HG02798 (cell line): ENCODE results near the gene HRC.
"Not testable (repeated sequence)": the region's sequence is repeated elsewhere in the genome, so short reads cannot be mapped to it uniquely, and the experiment has no call there.

Experiments used
- ATAC-seq: cut with Tn5 transposase; IDR thresholded peaks from one replicate; pipeline ENCODE4 v1.9.1; 2021; ENCODE audit warnings: mild to moderate bottlenecking; ENCODE audit not compliant: unreplicated experiment, poor library complexity

HRC gene

GRCh38 chr19:49160450-49161189, 5.4 kb upstream of the HRC start:
- no peak for ATAC-seq

GRCh38 chr19:49157445-49158224, 2.4 kb upstream of the HRC start, which contains the start of gene TRPM4:
Gene TRPM4, plus strand, starts transcription at chr19:49157792. Its CDS starts 75 bp downstream, at chr19:49157867.
- no peak for ATAC-seq

DNA sequence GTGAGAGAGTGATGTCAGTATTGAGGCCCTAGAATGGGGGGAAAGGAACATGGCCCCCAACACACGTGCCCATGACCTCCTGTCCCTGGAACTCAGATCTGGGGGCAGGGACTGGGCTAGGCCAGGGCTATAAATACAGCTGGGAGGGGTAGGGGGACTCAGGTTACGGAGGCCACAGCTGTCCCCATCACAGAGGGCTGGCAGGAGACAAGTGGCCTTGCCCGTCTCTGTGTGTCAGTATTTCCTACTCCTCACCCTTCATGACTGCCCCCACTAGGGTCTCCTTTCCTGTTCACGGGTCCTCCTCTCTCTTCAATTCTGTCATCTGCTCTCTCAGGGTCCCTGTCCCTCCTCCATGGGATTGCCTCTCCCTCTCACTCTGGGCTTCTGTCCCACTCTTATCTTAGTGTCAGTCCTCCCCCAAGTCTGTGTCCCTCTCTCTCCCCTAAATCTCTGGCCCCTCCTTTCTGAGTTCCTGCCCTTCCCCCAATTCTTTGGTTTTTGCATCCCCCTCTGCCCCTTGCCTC, 687 bp upstream of the HRC start:
- no peak for ATAC-seq

- ATAC-seq = no peak
These were observed 917 bp downstream of the HRC start for GRCh38 chr19:49154279-49154678.

- ATAC-seq = no peak
These were observed 1.9 kb downstream of the HRC start for GRCh38 chr19:49153167-49153809.

DNA sequence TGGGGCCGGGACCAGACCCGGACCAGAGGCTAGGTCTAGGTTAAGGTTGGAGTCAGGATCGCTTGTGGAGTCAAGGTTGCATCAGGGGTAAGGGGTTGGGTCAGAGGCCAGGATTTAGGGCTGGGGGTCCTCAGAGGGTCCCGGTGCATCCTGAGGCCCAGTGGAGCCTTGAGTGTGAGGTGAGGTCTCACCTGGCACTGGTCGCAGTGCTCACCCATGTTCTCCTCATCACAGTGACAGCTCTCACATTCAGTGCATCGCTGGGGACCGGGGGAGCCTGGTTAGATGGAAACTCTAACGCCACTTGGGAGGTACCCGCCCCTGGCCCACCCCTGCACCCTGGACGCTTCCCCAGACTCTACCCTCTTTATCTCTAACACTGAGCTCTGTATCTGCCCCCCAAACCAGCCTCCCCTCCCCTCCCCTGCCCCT, 3.1 kb downstream of the HRC start:
- ATAC-seq = no peak

DNA sequence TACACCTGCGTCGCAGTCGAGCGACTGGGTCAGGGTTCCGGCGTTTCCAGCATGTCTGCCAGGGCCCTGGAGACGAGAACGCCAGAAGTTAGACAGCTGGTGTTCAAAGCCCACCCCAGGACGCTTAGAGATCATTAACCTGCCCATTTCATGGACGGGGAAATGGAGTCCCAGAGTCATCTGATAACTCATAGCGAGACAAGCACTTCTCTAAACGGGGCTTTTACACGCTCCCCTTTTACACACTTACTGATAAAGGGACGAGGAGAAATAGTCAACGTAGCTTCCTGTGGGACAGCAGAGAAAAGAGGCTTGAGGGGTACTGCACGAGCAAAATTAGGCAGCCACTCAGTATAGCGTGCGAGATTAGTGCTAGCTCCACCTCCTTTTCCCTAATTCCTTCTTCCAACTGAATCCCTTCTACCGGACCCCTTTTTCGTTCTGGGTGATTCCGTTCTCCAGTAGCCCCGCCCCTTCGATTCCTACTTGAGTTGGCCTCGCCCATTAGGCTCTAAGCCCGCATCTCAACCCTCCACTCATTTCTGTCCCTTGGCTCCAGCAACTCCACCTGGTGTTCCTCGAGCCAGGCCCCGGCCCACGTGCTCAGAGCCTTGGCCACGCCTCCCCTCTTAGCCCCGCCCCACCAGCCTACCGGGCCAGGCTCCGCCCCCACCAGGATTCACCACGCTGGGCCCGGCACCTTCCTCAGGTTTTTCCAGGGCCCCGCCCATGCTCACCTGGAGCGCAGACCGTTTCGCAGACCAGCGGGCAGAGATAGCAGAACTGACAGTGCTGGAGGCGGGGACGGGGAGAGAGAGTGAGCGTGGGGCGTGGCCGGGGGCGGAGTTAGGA, 3.7 kb downstream of the HRC start:
- no peak for ATAC-seq

DNA sequence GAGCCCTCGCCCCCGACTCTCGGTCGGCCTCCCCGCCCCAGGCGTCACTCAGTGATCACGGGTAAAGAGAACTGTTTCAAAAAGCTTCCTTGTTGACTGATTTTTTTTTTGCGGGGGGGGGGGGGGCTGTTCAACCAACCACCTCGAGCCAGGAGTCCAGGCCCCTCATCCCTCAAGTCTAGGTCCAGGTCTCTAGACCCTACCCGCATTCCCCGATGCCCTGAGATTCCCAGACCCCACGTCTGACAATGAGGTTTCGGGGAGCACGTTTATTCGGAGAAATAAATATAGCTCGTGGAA, 4.3 kb downstream of the HRC start:
- no peak for ATAC-seq

DNA sequence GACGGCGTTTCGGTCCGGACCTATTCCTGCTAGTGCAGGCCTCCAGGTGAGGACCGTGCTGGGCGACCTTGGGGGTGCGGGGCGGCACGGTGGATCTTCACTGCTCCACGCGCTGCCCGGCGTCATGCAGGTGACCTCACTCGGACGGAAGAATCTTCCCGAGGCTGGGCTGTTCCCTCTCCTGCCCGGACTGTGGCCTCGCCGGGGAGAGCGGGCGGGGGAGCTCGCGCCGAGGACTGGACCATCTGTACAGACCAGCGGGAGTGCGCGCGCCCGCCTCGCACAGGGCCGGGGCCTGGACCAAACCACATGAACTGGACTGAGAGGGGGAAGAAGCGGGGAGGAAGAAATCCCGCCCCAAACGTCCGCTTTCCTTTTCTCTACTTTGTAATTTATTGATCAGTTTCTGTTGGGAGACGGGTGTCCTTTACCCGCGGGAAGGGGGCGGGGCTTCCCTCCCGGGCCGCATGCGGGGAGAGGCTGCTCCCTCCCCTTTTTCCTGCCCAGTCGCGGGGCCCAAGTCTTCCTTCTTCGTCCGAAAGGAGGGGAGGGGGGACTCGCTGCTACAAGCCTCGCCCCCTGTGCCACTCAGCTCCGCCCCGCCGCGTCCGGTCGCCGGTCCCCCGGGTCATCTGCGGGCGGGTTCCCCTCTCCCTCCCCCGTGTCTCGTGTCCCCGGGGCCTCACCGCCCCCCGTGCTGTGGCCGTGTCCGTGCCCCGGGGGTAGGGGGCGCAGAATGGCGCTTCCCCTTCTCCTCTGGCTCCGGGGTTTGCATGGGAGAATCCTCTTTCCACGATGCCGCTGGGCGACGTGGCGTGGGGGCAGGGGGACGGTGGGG, 4.9 kb downstream of the HRC start:
- no peak for ATAC-seq

GRCh38 chr19:49149652-49150105, 5.5 kb downstream of the HRC start:
- ATAC-seq = no peak

GRCh38 chr19:49148784-49149651, 6.2 kb downstream of the HRC start:
- ATAC-seq = no peak

GRCh38 chr19:49148044-49148682, 7.0 kb downstream of the HRC start:
- no peak for ATAC-seq

GRCh38 chr19:49146408-49146770, 8.8 kb downstream of the HRC start:
- not testable (repeated sequence) for ATAC-seq

DNA sequence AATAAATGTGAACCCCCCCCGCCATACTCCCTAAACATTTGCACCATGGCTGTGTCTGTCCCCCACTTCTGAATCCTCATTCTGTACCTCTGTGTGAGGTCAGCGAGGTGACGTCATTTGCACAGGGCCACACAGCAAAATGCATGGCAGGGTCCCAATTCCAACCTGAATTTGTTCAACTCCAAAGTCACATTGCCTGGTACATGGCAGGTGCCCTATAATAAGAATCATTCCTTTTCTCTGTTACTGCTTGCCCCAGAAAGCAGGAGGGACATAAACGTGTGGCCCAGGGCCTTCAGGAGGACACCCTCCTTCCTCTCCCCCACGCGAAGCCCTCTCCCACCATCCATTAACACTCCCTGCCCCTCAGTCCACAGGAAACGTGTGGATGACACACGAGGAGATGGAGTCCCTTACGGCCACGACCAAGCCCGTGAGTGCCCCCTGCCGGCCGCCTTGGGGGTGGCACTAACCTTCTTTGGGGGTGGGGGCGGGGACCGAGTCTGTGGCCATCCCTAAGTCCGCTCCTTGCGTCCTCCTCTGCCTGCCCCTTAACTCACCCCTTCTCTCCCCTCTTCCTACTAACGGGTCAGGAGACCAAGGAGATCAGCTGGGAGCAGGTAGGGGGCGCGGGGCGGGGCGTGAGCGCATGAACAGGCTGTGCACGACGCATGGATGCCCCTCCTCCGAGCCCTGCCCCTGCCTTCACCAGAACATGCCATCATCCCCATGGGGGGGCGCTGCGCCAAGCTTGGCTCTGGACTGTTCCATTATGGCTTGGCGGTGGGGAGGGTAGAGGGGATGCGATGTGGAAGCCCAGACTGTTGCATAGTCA, 9.4 kb downstream of the HRC start:
- no peak for ATAC-seq

DNA sequence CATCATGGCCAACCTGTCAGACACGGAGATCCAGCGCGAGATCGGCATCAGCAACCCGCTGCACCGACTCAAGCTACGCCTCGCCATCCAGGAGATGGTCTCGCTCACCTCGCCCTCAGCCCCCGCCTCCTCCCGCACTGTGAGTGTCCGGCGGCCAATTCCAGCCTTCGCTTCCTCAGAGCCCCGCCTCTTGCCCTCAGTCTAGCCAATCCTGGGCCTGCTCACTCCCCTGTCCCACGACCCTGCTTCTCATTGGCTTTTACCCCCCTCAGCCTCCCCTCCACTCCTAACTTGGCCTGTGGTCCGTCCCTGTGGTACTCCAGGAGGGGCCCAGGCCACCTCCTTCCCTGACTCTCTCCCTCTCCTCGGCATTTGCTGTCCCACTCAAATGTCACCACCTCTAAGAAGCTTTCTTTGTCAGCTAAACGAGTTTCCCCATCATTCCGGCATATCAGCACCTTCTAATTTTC, 12.3 kb downstream of the HRC start:
- peak; percentile 57 for ATAC-seq

GRCh38 chr19:49141352-49141751, 13.8 kb downstream of the HRC start:
- ATAC-seq = no peak

- no peak for ATAC-seq
These were observed 14.2 kb downstream of the HRC start for GRCh38 chr19:49140951-49141350.
